HCT116 (cell line): ENCODE measurements around the gene HOXB13. TPM values are rescaled to one million over a fixed set of nuclear protein-coding genes. Genes with fewer than 3 reads are reported as not detected.

ENCODE experiments used
- ATAC-seq: fragments of 200-7000 bp; cut with Tn5 transposase; 2 replicates; pipeline ENCODE4 v1.9.1; 2020; ENCODE audit warnings: mild to moderate bottlenecking, moderate library complexity
- BruUV-seq: library from RNA; stranded (reverse); fragments of 400-500 nt; replicated peaks from 2 replicates; lab custom pipeline; 2021; lab: Mats Ljungman, UMichigan
- CTCF ChIA-PET: fragments of 300-600 bp; sonication (Branson Sonifier 250); formaldehyde crosslinking; loops from one replicate; lab custom pipeline; 2021; ENCODE audit warnings: antibody characterized with exemption; lab: Charles Lee
- POLR2A ChIA-PET: fragments of 300-600, 350-600 bp; sonication (Branson Sonifier 250); formaldehyde crosslinking; loops from one replicate; lab custom pipeline; 2021; ENCODE audit warnings: antibody characterized with exemption; lab: Charles Lee
- RAD21 ChIA-PET, 2 experiments: fragments of 300-600 bp; sonication (Branson Sonifier 250); formaldehyde crosslinking; loops; one replicate each; lab custom pipeline; 2023; ENCODE audit warnings: low total read pairs in 2 of 2; ENCODE audit not compliant: uncharacterized antibody in 2 of 2, unreplicated experiment in 2 of 2, low non-redundant PET in 1 of 2; lab: Charles Lee
- DNase-seq: peaks from one replicate; pipeline ENCODE4 v3.0.0-alpha.2; 2010; ENCODE audit warnings: low read depth, low spot score
- H2AFZ ChIP-seq: fragments of 200-600 bp; shearing (Covaris generic), sonication (generic); 2 replicates; pipeline ENCODE4 v1.6.1; 2017; ENCODE audit warnings: low read depth, mixed run types, mixed read lengths, antibody characterized with exemption, low read length; ENCODE audit not compliant: poor library complexity, severe bottlenecking
- H3K27ac ChIP-seq: 2 replicates; pipeline ENCODE4 v1.5.1; 2012; ENCODE audit warnings: low read depth, low read length
- H3K27me3 ChIP-seq: fragments of 200-600 bp; sonication (generic); 2 replicates; pipeline ENCODE4 v1.6.1; 2016; ENCODE audit warnings: mixed run types, low read length, mixed read lengths; ENCODE audit not compliant: insufficient read depth
- H3K36me3 ChIP-seq, 2 experiments: fragments of 200-500 bp in 1 of 2; fragments of 200-600 bp in 1 of 2; sonication (Bioruptor generic) in 1 of 2; sonication (generic) in 1 of 2; 2 replicates each; pipeline versions ENCODE4 v1.5.1 to v1.6.1; 2014 to 2016; ENCODE audit warnings: low read length in 2 of 2, inconsistent platforms in 1 of 2, mixed read lengths in 1 of 2, mixed run types in 1 of 2; ENCODE audit not compliant: insufficient read depth in 2 of 2, control insufficient read depth in 1 of 2
- H3K4me1 ChIP-seq, 2 experiments: fragments of 200-600 bp in 1 of 2; sonication (generic) in 1 of 2; 2 replicates each; pipeline versions ENCODE4 v1.5.1 to v1.6.1; 2012 to 2017; ENCODE audit warnings: low read length in 2 of 2, inconsistent platforms in 1 of 2, mild to moderate bottlenecking in 1 of 2, mixed read lengths in 1 of 2, mixed run types in 1 of 2, moderate library complexity in 1 of 2; ENCODE audit not compliant: insufficient read depth in 2 of 2, control insufficient read depth in 1 of 2
- H3K4me2 ChIP-seq: fragments of 200-600 bp; sonication (generic); 2 replicates; pipeline ENCODE4 v1.6.1; 2017; ENCODE audit warnings: mixed run types, low read length, mixed read lengths
- H3K4me3 ChIP-seq, 2 experiments: fragments of 200-600 bp in 1 of 2; sonication (generic) in 1 of 2; replicated peaks in 1 of 2; 2 replicates each; pipeline ENCODE4 v1.5.1; 2011 to 2016; ENCODE audit warnings: low read length in 2 of 2, control low read depth in 1 of 2, low read depth in 1 of 2, mild to moderate bottlenecking in 1 of 2, mixed read lengths in 1 of 2, mixed run types in 1 of 2
- H3K79me2 ChIP-seq: fragments of 200-600 bp; sonication (generic); 2 replicates; pipeline ENCODE4 v1.6.1; 2017; ENCODE audit warnings: mild to moderate bottlenecking, mixed run types, low read length, moderate library complexity, mixed read lengths; ENCODE audit not compliant: insufficient read depth
- H3K9ac ChIP-seq: fragments of 200-600 bp; sonication (generic); 2 replicates; pipeline ENCODE4 v1.6.1; 2016; ENCODE audit warnings: low read length, mixed read lengths
- H3K9me2 ChIP-seq: fragments of 200-600 bp; sonication (generic), shearing (Covaris generic); 2 replicates; pipeline ENCODE4 v1.6.1; 2017; ENCODE audit warnings: mixed run types, mild to moderate bottlenecking, moderate library complexity; ENCODE audit not compliant: insufficient read depth
- H3K9me3 ChIP-seq, 2 experiments: fragments of 200-500 bp in 1 of 2; fragments of 200-600 bp in 1 of 2; sonication (Bioruptor generic) in 1 of 2; sonication (generic) in 1 of 2; 2 replicates each; pipeline ENCODE4 v1.6.1; 2014 to 2017; ENCODE audit warnings: low read length in 2 of 2, mixed read lengths in 2 of 2, inconsistent platforms in 1 of 2, low read depth in 1 of 2, mild to moderate bottlenecking in 1 of 2, mixed run types in 1 of 2, moderate library complexity in 1 of 2; ENCODE audit not compliant: control insufficient read depth in 1 of 2, insufficient read depth in 1 of 2
- H4K20me1 ChIP-seq: fragments of 200-600 bp; sonication (generic), shearing (Covaris generic); 2 replicates; pipeline ENCODE4 v1.6.1; 2017; ENCODE audit warnings: mixed run types, mild to moderate bottlenecking, moderate library complexity; ENCODE audit not compliant: insufficient read depth
- CBX3 ChIP-seq: IDR thresholded peaks from 2 replicates; pipeline ENCODE4 v1.6.1; 2012; ENCODE audit warnings: low read depth
- CEBPB ChIP-seq: IDR thresholded peaks from 2 replicates; pipeline ENCODE4 v1.6.1; 2012; ENCODE audit warnings: low read depth
- EGR1 ChIP-seq: IDR thresholded peaks from 2 replicates; pipeline ENCODE4 v1.6.1; 2012; ENCODE audit warnings: low read depth
- EZH2phosphoT487 ChIP-seq: fragments of 200-600 bp; IDR thresholded peaks from 2 replicates; pipeline ENCODE4 v1.6.1; 2018; ENCODE audit warnings: antibody characterized with exemption, borderline replicate concordance
- RAD21 ChIP-seq: IDR thresholded peaks from 2 replicates; pipeline ENCODE4 v1.6.1; 2012; ENCODE audit warnings: low read depth, mild to moderate bottlenecking
- TCF7L2 ChIP-seq: IDR thresholded peaks from 2 replicates; pipeline ENCODE4 v1.7.0; 2011; ENCODE audit warnings: borderline replicate concordance, inconsistent platforms; ENCODE audit not compliant: insufficient read depth, insufficient read length; ENCODE audit errors: extremely low read depth
- YY1 ChIP-seq: IDR thresholded peaks from 2 replicates; pipeline ENCODE4 v1.6.1; 2011; ENCODE audit warnings: low read length, low read depth, moderate library complexity, mild to moderate bottlenecking; ENCODE audit not compliant: insufficient replicate concordance; ENCODE audit errors: extremely low read depth
- ZFX ChIP-seq: fragments of 450-650 bp; IDR thresholded peaks from 2 replicates; pipeline ENCODE4 v1.6.1; 2017
- ZNF274 ChIP-seq: fragments of 200-500 bp; sonication (Bioruptor generic); IDR thresholded peaks from 2 replicates; pipeline ENCODE4 v1.6.1; 2014; ENCODE audit warnings: mild to moderate bottlenecking, low read depth, low read length, inconsistent platforms
- intact Hi-C: fragments of 100-400 bp; cut with micrococcal nuclease; formaldehyde crosslinking; loops from 2 replicates; pipeline ENCODE4 v1.10.0; 2022
- total RNA-seq: library from RNA; stranded (reverse); gene quantifications from one replicate; pipeline ENCODE4 v1.2.1, GENCODE V29; 2021; ENCODE audit not compliant: unreplicated experiment
- TF ChIP-seq, protein P1 (sequence below), 3 experiments: fragments of 200-600 bp in 1 of 3; sonication (generic) in 1 of 3; IDR thresholded peaks in 2 of 3; conservative IDR thresholded peaks in 1 of 3; 2 replicates each; pipeline ENCODE4 v1.5.1; 2012 to 2017; ENCODE audit warnings: low read depth in 2 of 3, low read length in 2 of 3, antibody characterized with exemption in 1 of 3, borderline replicate concordance in 1 of 3, control low read depth in 1 of 3, mild to moderate bottlenecking in 1 of 3, mixed read lengths in 1 of 3, mixed run types in 1 of 3, moderate library complexity in 1 of 3; ENCODE audit not compliant: insufficient read depth in 1 of 3
- TF ChIP-seq, protein P2 (sequence below): IDR thresholded peaks from 2 replicates; pipeline ENCODE4 v1.6.1; 2012
- TF ChIP-seq, protein P3 (sequence below): IDR thresholded peaks from 2 replicates; pipeline ENCODE4 v1.6.1; 2012

The HOXB13 gene
- total RNA-seq, 1 experiment from 2014 or later, result 7.8 TPM

- Histone ChIP-seq H3K9ac (no peak overlapping the region), H3K36me3 (no peaks in the 10 kb centered on the region), H3K4me3 (no peak overlapping the region), H2AFZ (no peak overlapping the region), H3K9me3 (no peaks in the 10 kb centered on the region), H3K9me2 (no peaks in the 10 kb centered on the region), H3K4me1 (peaks cover 0 to 2% of the 10 kb centered on the region in 2 experiments; a peak in 1 of 4 replicates), H3K4me2 (no peak overlapping the region), H3K27me3 (no peaks in the 10 kb centered on the region), H3K27ac (no peak overlapping the region), H4K20me1 (no peaks in the 10 kb centered on the region), H3K79me2 (no peaks in the 10 kb centered on the region)
- BruUV-seq, result no TSS peak
- ChIA-PET CTCF (interaction anchor here (0.8 to 1.3 kb wide), 3 partner anchors 9 to 160 kb away, joined by 3 read pairs; partner anchors contain the start of gene HOXB13), POLR2A (interaction anchor here (1.2 kb wide), 1 partner anchor 9 kb away, joined by 6 read pairs; the partner anchor contains the start of gene HOXB13), RAD21 (no interaction called here)
- TF ChIP-seq YY1, result no peak
- TF ChIP-seq ZFX, result no peak
- TF ChIP-seq CEBPB, result no peak
- no peak for TF ChIP-seq CBX3
- no peak for TF ChIP-seq RAD21
- TF ChIP-seq, protein P1, sequence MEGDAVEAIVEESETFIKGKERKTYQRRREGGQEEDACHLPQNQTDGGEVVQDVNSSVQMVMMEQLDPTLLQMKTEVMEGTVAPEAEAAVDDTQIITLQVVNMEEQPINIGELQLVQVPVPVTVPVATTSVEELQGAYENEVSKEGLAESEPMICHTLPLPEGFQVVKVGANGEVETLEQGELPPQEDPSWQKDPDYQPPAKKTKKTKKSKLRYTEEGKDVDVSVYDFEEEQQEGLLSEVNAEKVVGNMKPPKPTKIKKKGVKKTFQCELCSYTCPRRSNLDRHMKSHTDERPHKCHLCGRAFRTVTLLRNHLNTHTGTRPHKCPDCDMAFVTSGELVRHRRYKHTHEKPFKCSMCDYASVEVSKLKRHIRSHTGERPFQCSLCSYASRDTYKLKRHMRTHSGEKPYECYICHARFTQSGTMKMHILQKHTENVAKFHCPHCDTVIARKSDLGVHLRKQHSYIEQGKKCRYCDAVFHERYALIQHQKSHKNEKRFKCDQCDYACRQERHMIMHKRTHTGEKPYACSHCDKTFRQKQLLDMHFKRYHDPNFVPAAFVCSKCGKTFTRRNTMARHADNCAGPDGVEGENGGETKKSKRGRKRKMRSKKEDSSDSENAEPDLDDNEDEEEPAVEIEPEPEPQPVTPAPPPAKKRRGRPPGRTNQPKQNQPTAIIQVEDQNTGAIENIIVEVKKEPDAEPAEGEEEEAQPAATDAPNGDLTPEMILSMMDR (IDR thresholded peaks at IDR 0.05 in 2 of 3, conservative IDR thresholded peaks at IDR 0.05 in 1 of 3; ENCODE audit: borderline replicate concordance in 1 of 3, insufficient read depth in 1 of 3, low read depth in 2 of 3, low read length in 2 of 3), result no peak
- TF ChIP-seq TCF7L2, result no peak
- no peak for TF ChIP-seq ZNF274
- TF ChIP-seq EGR1, result no peak
- TF ChIP-seq, protein P2, sequence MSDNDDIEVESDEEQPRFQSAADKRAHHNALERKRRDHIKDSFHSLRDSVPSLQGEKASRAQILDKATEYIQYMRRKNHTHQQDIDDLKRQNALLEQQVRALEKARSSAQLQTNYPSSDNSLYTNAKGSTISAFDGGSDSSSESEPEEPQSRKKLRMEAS, result no peak
- TF ChIP-seq, protein P3, sequence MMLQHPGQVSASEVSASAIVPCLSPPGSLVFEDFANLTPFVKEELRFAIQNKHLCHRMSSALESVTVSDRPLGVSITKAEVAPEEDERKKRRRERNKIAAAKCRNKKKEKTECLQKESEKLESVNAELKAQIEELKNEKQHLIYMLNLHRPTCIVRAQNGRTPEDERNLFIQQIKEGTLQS, result no peak
- no peak for TF ChIP-seq EZH2phosphoT487
- DNase-seq, result no peak
- intact Hi-C loops, result loop anchor here (5.0 kb wide), 1 partner anchor 318 kb away; no protein-coding TSS in a partner anchor
- no peak for ATAC-seq
These were observed 8.8 kb downstream of the HOXB13 start for GRCh38 chr17:48719642-48720265.
